H1 (cell line): ENCODE data around the gene MINDY3. TPM values are rescaled to one million over a fixed set of nuclear protein-coding genes. Genes with fewer than 3 reads are reported as not detected.

Experiments
- CTCF ChIA-PET: fragments of 300-600 bp; sonication (Branson Sonifier 250); formaldehyde crosslinking; loops from one replicate; lab custom pipeline; 2021; ENCODE audit not compliant: partially characterized antibody; lab: Charles Lee
- POLR2A ChIA-PET: fragments of 300-600 bp; sonication (Branson Sonifier 250); formaldehyde crosslinking; loops from one replicate; lab custom pipeline; 2021; ENCODE audit warnings: inconsistent platforms; ENCODE audit not compliant: partially characterized antibody; lab: Charles Lee
- DNase-seq, 2 experiments: peaks; one replicate each; pipeline versions ENCODE4 v3.0.0 to v3.0.0-alpha.2; 2010 to 2022; ENCODE audit warnings: low spot score in 2 of 2, low read depth in 1 of 2, mixed read lengths in 1 of 2
- FAIRE-seq: peaks from 2 replicates; lab custom pipeline; 2011; peaks lifted over from hg19 to GRCh38; lab: Jason Lieb, UNC
- H2AFZ ChIP-seq: 2 replicates; pipeline ENCODE4 v1.8.1; 2012; ENCODE audit warnings: low read length, inconsistent platforms
- H2AK5ac ChIP-seq: 2 replicates; pipeline ENCODE4 v1.6.1; 2013; ENCODE audit warnings: low read depth, low read length
- H2BK120ac ChIP-seq: replicated peaks from 2 replicates; pipeline ENCODE3; 2013; ENCODE audit warnings: low read depth, low read length, inconsistent platforms
- H2BK12ac ChIP-seq: 2 replicates; pipeline ENCODE4 v1.6.1; 2013; ENCODE audit warnings: low read depth, low read length
- H2BK15ac ChIP-seq: 2 replicates; pipeline ENCODE4 v1.6.1; 2013; ENCODE audit warnings: low read length
- H2BK20ac ChIP-seq: 2 replicates; pipeline ENCODE4 v1.6.1; 2013; ENCODE audit warnings: low read length
- H2BK5ac ChIP-seq: 2 replicates; pipeline ENCODE4 v1.6.1; 2013; ENCODE audit warnings: low read depth, low read length
- H3K14ac ChIP-seq: 2 replicates; pipeline ENCODE4 v1.6.1; 2013; ENCODE audit warnings: inconsistent platforms; ENCODE audit not compliant: insufficient read length
- H3K18ac ChIP-seq: 2 replicates; pipeline ENCODE4 v1.6.1; 2013; ENCODE audit warnings: low read length; ENCODE audit errors: extremely low read depth
- H3K23ac ChIP-seq: 2 replicates; pipeline ENCODE4 v1.6.1; 2013; ENCODE audit warnings: inconsistent platforms; ENCODE audit not compliant: insufficient read length
- H3K23me2 ChIP-seq: 2 replicates; pipeline ENCODE4 v1.6.1; 2013; ENCODE audit warnings: low read depth, low read length
- H3K27ac ChIP-seq: 2 replicates; pipeline ENCODE4 v1.6.1; 2011; ENCODE audit warnings: low read depth, low read length, inconsistent platforms
- H3K27me3 ChIP-seq, 4 experiments: replicated peaks in 1 of 4; 1 replicate in 1 of 4; 2 replicates in 3 of 4; pipeline versions ENCODE4 v1.6.1 to v1.8.1; 2011 to 2013; ENCODE audit warnings: low read length in 3 of 4, mild to moderate bottlenecking in 3 of 4, inconsistent platforms in 2 of 4, mixed read lengths in 2 of 4, moderate library complexity in 1 of 4; ENCODE audit not compliant: control insufficient read depth in 3 of 4, insufficient read depth in 3 of 4; ENCODE audit errors: extremely low read depth in 1 of 4
- H3K36me3 ChIP-seq, 4 experiments: 2 replicates each; pipeline versions ENCODE4 v1.6.1 to v1.8.1; 2011 to 2013; ENCODE audit warnings: mild to moderate bottlenecking in 4 of 4, low read length in 3 of 4, moderate library complexity in 2 of 4, control low read depth in 1 of 4, inconsistent platforms in 1 of 4; ENCODE audit not compliant: insufficient read depth in 4 of 4, control insufficient read depth in 2 of 4
- H3K4ac ChIP-seq: replicated peaks from 2 replicates; pipeline ENCODE3; 2013; ENCODE audit warnings: low read length, low read depth, mixed read lengths, inconsistent platforms; ENCODE audit not compliant: insufficient read length
- H3K4me1 ChIP-seq, 4 experiments: replicated peaks in 1 of 4; 1 replicate in 1 of 4; 2 replicates in 3 of 4; pipeline versions ENCODE4 v1.6.1 to v1.8.1; 2011 to 2013; ENCODE audit warnings: low read length in 3 of 4, inconsistent platforms in 2 of 4, mixed read lengths in 1 of 4; ENCODE audit not compliant: insufficient read depth in 4 of 4, control insufficient read depth in 3 of 4
- H3K4me2 ChIP-seq, 2 experiments: 2 replicates each; pipeline versions ENCODE4 v1.6.1 to v1.8.1; 2011 to 2013; ENCODE audit warnings: low read depth in 2 of 2, low read length in 2 of 2, control low read depth in 1 of 2, inconsistent platforms in 1 of 2, mild to moderate bottlenecking in 1 of 2; ENCODE audit not compliant: insufficient read depth in 1 of 2
- H3K4me3 ChIP-seq, 4 experiments: fragments of 200-600, 300-600 bp in 1 of 4; sonication (generic), shearing (Covaris generic), sonication (Bioruptor Twin) in 1 of 4; 2 replicates each; pipeline versions ENCODE4 v1.5.1 to v1.8.1; 2011 to 2016; ENCODE audit warnings: low read length in 4 of 4, low read depth in 3 of 4, control low read depth in 2 of 4, inconsistent platforms in 2 of 4, mild to moderate bottlenecking in 2 of 4, mixed read lengths in 1 of 4, moderate library complexity in 1 of 4; ENCODE audit not compliant: insufficient read depth in 2 of 4; ENCODE audit errors: extremely low read depth in 1 of 4
- H3K56ac ChIP-seq: replicated peaks from 2 replicates; pipeline ENCODE3; 2013; ENCODE audit warnings: low read depth, mild to moderate bottlenecking, mixed read lengths, low read length, inconsistent platforms; ENCODE audit not compliant: insufficient read length
- H3K79me1 ChIP-seq: 2 replicates; pipeline ENCODE4 v1.6.1; 2013; ENCODE audit warnings: low read depth, low read length, control low read depth
- H3K79me2 ChIP-seq, 2 experiments: 2 replicates each; pipeline versions ENCODE4 v1.6.1 to v1.8.1; 2012 to 2013; ENCODE audit warnings: low read length in 2 of 2, mild to moderate bottlenecking in 2 of 2, inconsistent platforms in 1 of 2; ENCODE audit not compliant: insufficient read depth in 2 of 2, control insufficient read depth in 1 of 2
- H3K9ac ChIP-seq, 4 experiments: replicated peaks in 1 of 4; 1 replicate in 1 of 4; 2 replicates in 3 of 4; pipeline versions ENCODE4 v1.6.1 to v1.8.1; 2011 to 2013; ENCODE audit warnings: low read depth in 3 of 4, low read length in 3 of 4, control low read depth in 2 of 4, mild to moderate bottlenecking in 2 of 4, moderate library complexity in 2 of 4, inconsistent platforms in 1 of 4; ENCODE audit errors: extremely low read depth in 1 of 4
- H3K9me3 ChIP-seq, 2 experiments: 2 replicates each; pipeline versions ENCODE4 v1.6.1 to v1.8.1; 2012 to 2013; ENCODE audit warnings: mild to moderate bottlenecking in 2 of 2, moderate library complexity in 2 of 2, control low read depth in 1 of 2, inconsistent platforms in 1 of 2, low read depth in 1 of 2, low read length in 1 of 2, mixed read lengths in 1 of 2; ENCODE audit not compliant: insufficient read depth in 2 of 2
- H4K20me1 ChIP-seq, 2 experiments: replicated peaks in 1 of 2; 2 replicates each; pipeline versions ENCODE3 to v1.8.1; 2011 to 2013; ENCODE audit warnings: inconsistent platforms in 2 of 2, low read length in 2 of 2, mild to moderate bottlenecking in 1 of 2; ENCODE audit not compliant: insufficient read depth in 2 of 2, control insufficient read depth in 1 of 2
- H4K5ac ChIP-seq: 2 replicates; pipeline ENCODE4 v1.6.1; 2013; ENCODE audit warnings: low read length, low read depth, mixed read lengths, inconsistent platforms; ENCODE audit not compliant: insufficient read length
- H4K8ac ChIP-seq: 2 replicates; pipeline ENCODE4 v1.8.0; 2013; ENCODE audit warnings: mild to moderate bottlenecking, moderate library complexity, low read length, inconsistent platforms; ENCODE audit not compliant: insufficient read depth; ENCODE audit errors: extremely low read depth
- H4K91ac ChIP-seq: replicated peaks from 2 replicates; pipeline ENCODE3; 2013; ENCODE audit warnings: low read length, mixed read lengths, inconsistent platforms; ENCODE audit not compliant: insufficient read length
- BACH1 ChIP-seq: IDR thresholded peaks from 2 replicates; pipeline ENCODE4 v1.6.1; 2012; ENCODE audit warnings: low read length, improper control_type of control experiment
- CBX5 ChIP-seq: fragments of 300-800, 300-1000 bp; sonication (generic); IDR thresholded peaks from 2 replicates; pipeline ENCODE4 v1.7.1; 2016; ENCODE audit warnings: antibody characterized with exemption, low read length, low read depth
- EP300 ChIP-seq, 2 experiments: IDR thresholded peaks; 1 replicate in 1 of 2; 2 replicates in 1 of 2; pipeline ENCODE4 v1.6.1; 2011 to 2012; ENCODE audit warnings: low read depth in 2 of 2, low read length in 2 of 2, mild to moderate bottlenecking in 2 of 2, borderline replicate concordance in 1 of 2, inconsistent platforms in 1 of 2, moderate library complexity in 1 of 2
- NANOG ChIP-seq: IDR thresholded peaks from 2 replicates; pipeline ENCODE4 v1.6.1; 2011; ENCODE audit warnings: low read length, low read depth, mild to moderate bottlenecking, inconsistent platforms; ENCODE audit not compliant: insufficient read depth, poor library complexity, severe bottlenecking
- RBBP5 ChIP-seq: IDR thresholded peaks from 2 replicates; pipeline ENCODE4 v1.7.1; 2012; ENCODE audit warnings: low read depth, mild to moderate bottlenecking, inconsistent platforms, low read length, moderate library complexity, borderline replicate concordance
- SIX5 ChIP-seq: IDR thresholded peaks from 2 replicates; pipeline ENCODE4 v1.6.1; 2011; ENCODE audit warnings: mild to moderate bottlenecking, low read depth, low read length
- SRF ChIP-seq: IDR thresholded peaks from 2 replicates; pipeline ENCODE4 v1.6.1; 2011; ENCODE audit warnings: mild to moderate bottlenecking, low read depth, low read length, moderate library complexity
- TCF12 ChIP-seq: IDR thresholded peaks from 2 replicates; pipeline ENCODE4 v1.6.1; 2011; ENCODE audit warnings: low read depth, mild to moderate bottlenecking, low read length
- YY1 ChIP-seq: IDR thresholded peaks from 2 replicates; pipeline ENCODE4 v1.6.1; 2011; ENCODE audit warnings: low read depth, mild to moderate bottlenecking, low read length
- WGBS, 2 experiments: shearing (Covaris generic) in 1 of 2; methylation state at CpG; one replicate each; pipeline versions ENCODE4 v1.1.6 to v1.1.7; 2013 to 2015; ENCODE audit warnings: low lambda C conversion rate in 2 of 2, mixed read lengths in 2 of 2, inconsistent platforms in 1 of 2, low coverage in 1 of 2, missing lambda C conversion rate in 1 of 2; ENCODE audit not compliant: insufficient replicate concordance in 2 of 2, insufficient coverage in 1 of 2, insufficient read length in 1 of 2; ENCODE audit errors: extremely low coverage in 1 of 2, missing lambda C conversion rate in 1 of 2; 5-methylcytosine and 5-hydroxymethylcytosine counted together
- polyA plus RNA-seq, 7 experiments: library from polyadenylated mRNA; depleted of rRNA in 3 of 7; stranded (reverse) in 5 of 7; unstranded in 2 of 7; fragments of >200 nt in 5 of 7; fragments of 200-250 nt in 2 of 7; gene quantifications; 1 replicate in 5 of 7; 2 replicates in 1 of 7; 4 replicates in 1 of 7; pipeline versions ENCODE4 v1.2.1 to v1.2.3, GENCODE V29; 2011 to 2013; ENCODE audit warnings: missing spikeins in 2 of 7, mixed read lengths in 2 of 7
- total RNA-seq: library from RNA; stranded (reverse); fragmentation: NEBNext Ultra II Directional; extraction: Animal tissue kit (Norgen Biotek cat#: 25700); gene quantifications from 2 replicates; pipeline ENCODE4 v1.2.1, GENCODE V29; 2021

Gene MINDY3
- total and polyA plus RNA-seq, 2 of the 8 experiments (the other 6 are each of a cell fraction or from before 2014, with no cell fraction given): 4.6 to 13.6 TPM

- H3K4me2 ChIP-seq: no peak overlapping the region
- TF ChIP-seq BACH1 (no peak), NANOG (no peak), CBX5 (no peak), EP300 (IDR thresholded peaks at IDR 0.05; ENCODE audit: borderline replicate concordance in 1 of 2, low read depth in 2 of 2, low read length in 2 of 2) (no peak), SRF (no peak), RBBP5 (no peak), TCF12 (no peak), SIX5 (no peak), YY1 (no peak)
Measured at GRCh38 chr10:15857107-15857575, 3.2 kb downstream of the MINDY3 start.

More at GRCh38 chr10:15857107-15857575, 3.2 kb downstream of the MINDY3 start:
- Histone ChIP-seq H3K9ac (no peak overlapping the region), H2BK15ac (no peak overlapping the region), H2BK12ac (no peak overlapping the region), H3K18ac (no peak overlapping the region), H3K4me3 (no peak overlapping the region), H3K4me1 (0 out of 7 replicates have a peak, but pooled peaks cover 0 to 2% (median 0%) of the 10 kb centered on the region in 4 experiments), H3K14ac (no peak overlapping the region), H4K91ac (no peak overlapping the region), H2BK20ac (no peak overlapping the region), H3K23me2 (peaks cover 5% of the 10 kb centered on the region; the same call in 1 of the 2 replicates), H3K23ac (no peak overlapping the region), H3K4ac (no peak overlapping the region), H4K8ac (no peak overlapping the region), H3K36me3 (no peaks in the 10 kb centered on the region), H2AFZ (no peak overlapping the region), H2BK120ac (no peak overlapping the region), H3K27me3 (peaks cover 0 to 7% (median 3%) of the 10 kb centered on the region in 4 experiments; a peak in 3 of 7 replicates), H3K79me1 (no peaks in the 10 kb centered on the region), H2AK5ac (no peak overlapping the region), H3K9me3 (peaks cover 0 to 5% of the 10 kb centered on the region in 2 experiments; a peak in 1 of 4 replicates), H4K5ac (no peak overlapping the region), H3K56ac (no peak overlapping the region), H3K79me2 (peaks cover 0 to 10% of the 10 kb centered on the region in 2 experiments; a peak in 2 of 4 replicates), H3K27ac (no peak overlapping the region), H4K20me1 (peaks cover 0 to 2% of the 10 kb centered on the region in 2 experiments), H2BK5ac (no peak overlapping the region)
- ChIA-PET POLR2A (no interaction called here), CTCF (interaction anchor here (0.6 kb wide), 1 partner anchor 927 kb away, joined by 3 read pairs; no protein-coding TSS in a partner anchor)
- FAIRE-seq: no peak
- WGBS, 2 experiments: 81% methylated on average over 2 of the region's 2 CpGs; no CpG with 5 or more reads in 1 of the 2 experiments
- DNase-seq: no peak
